Thyroid gland (tissue), 4 donors: ENCODE data around the gene UBXN2A. TPM values are rescaled to one million over a fixed set of nuclear protein-coding genes. Genes with fewer than 3 reads are reported as not detected.

ENCODE experiments used
- DNase-seq, 2 donors: peaks; one replicate each; pipeline ENCODE4 v3.0.0-alpha.2; 2019
- H3K27ac ChIP-seq, 3 donors: fragments of 200-600 bp; sonication (generic); 1 replicate in 2 of 3; 2 replicates in 1 of 3; pipeline ENCODE4 v1.5.1; 2016 to 2019; ENCODE audit warnings: mild to moderate bottlenecking in 1 of 3, moderate library complexity in 1 of 3
- H3K27me3 ChIP-seq: fragments of 200-600 bp; sonication (generic); one replicate; pipeline ENCODE4 v1.5.1; 2019
- H3K36me3 ChIP-seq, 2 donors: fragments of 200-600 bp; sonication (generic); one replicate each; pipeline ENCODE4 v1.5.1; 2016 to 2019
- H3K4me1 ChIP-seq, 2 donors: fragments of 200-600 bp; sonication (generic); one replicate each; pipeline ENCODE4 v1.5.1; 2017 to 2019
- H3K4me3 ChIP-seq, 3 donors: fragments of 200-600 bp; sonication (generic); replicated peaks in 1 of 3; 1 replicate in 2 of 3; 2 replicates in 1 of 3; pipeline ENCODE4 v1.5.1; 2016; ENCODE audit warnings: mild to moderate bottlenecking in 1 of 3
- H3K9me3 ChIP-seq: fragments of 200-600 bp; sonication (generic); one replicate; pipeline ENCODE4 v1.5.1; 2017
- CTCF ChIP-seq, 6 experiments: fragments of 200-600 bp in 3 of 6; fragments of 450-650 bp in 3 of 6; sonication (generic) in 3 of 6; IDR thresholded peaks; one replicate each; pipeline ENCODE4 v1.5.1; 2016 to 2019; ENCODE audit warnings: antibody characterized with exemption in 6 of 6, mild to moderate bottlenecking in 2 of 6, inconsistent platforms in 1 of 6, moderate library complexity in 1 of 6
- POLR2A ChIP-seq, 2 donors: fragments of 450-650 bp; IDR thresholded peaks; one replicate each; pipeline ENCODE4 v1.6.1; 2017; ENCODE audit warnings: antibody characterized with exemption in 2 of 2, mild to moderate bottlenecking in 2 of 2, moderate library complexity in 1 of 2
- WGBS, 2 donors: methylation state at CpG; one replicate each; pipeline ENCODE4 v1.1.5; 2017; 5-methylcytosine and 5-hydroxymethylcytosine counted together
- intact Hi-C: fragments of 100-400 bp; cut with DNase I; formaldehyde crosslinking; loops from one replicate; pipeline ENCODE4 v1.15.1; 2023
- total RNA-seq, 4 donors: library from RNA; depleted of rRNA; stranded (reverse); fragments of >200 nt; gene quantifications; one replicate each; pipeline ENCODE4 v1.2.3, GENCODE V29; 2016

The UBXN2A gene
- total RNA-seq, 4 donors from 2014 or later, result 10.7 to 14.9 (median 13.7) TPM

- Histone ChIP-seq H3K4me3 (no peak overlapping the region), H3K36me3 (peaks cover 0 to 13% of the 10 kb centered on the region in 2 donors), H3K9me3 (no peaks in the 10 kb centered on the region), H3K27ac (no peak overlapping the region), H3K27me3 (no peaks in the 10 kb centered on the region), H3K4me1 (no peaks in the 10 kb centered on the region)
- 96 to 99% methylated on average over 8 of the region's 8 CpGs for WGBS, 2 donors
- TF ChIP-seq CTCF (IDR thresholded peaks at IDR 0.05) (no peak), POLR2A (IDR thresholded peaks at IDR 0.05) (no peak)
- DNase-seq, result no peak
- intact Hi-C loops, result no loop called here
These were observed 36.6 kb downstream of the UBXN2A start for GRCh38 chr2:23976883-23977282.

- TF ChIP-seq CTCF (IDR thresholded peaks at IDR 0.05) (peak in 1 of 6 experiments; percentile 27), POLR2A (IDR thresholded peaks at IDR 0.05) (no peak)
- Histone ChIP-seq H3K9me3 (no peaks in the 10 kb centered on the region), H3K27me3 (no peaks in the 10 kb centered on the region), H3K4me1 (no peaks in the 10 kb centered on the region), H3K36me3 (peaks cover 4 to 8% of the 10 kb centered on the region in 2 donors), H3K4me3 (no peak overlapping the region), H3K27ac (no peak overlapping the region)
- intact Hi-C loops, result no loop called here
- no peak for DNase-seq
- 65 to 74% methylated on average over 2 of the region's 2 CpGs for WGBS, 2 donors
These were observed 48.1 kb downstream of the UBXN2A start for GRCh38 chr2:23988371-23988770.

GRCh38 chr2:23992931-23993330 lies 52.7 kb downstream of the UBXN2A start:
- Histone ChIP-seq H3K4me1 (no peaks in the 10 kb centered on the region), H3K36me3 (no peaks in the 10 kb centered on the region), H3K9me3 (no peaks in the 10 kb centered on the region), H3K4me3 (no peak overlapping the region), H3K27ac (no peak overlapping the region), H3K27me3 (no peaks in the 10 kb centered on the region)
- TF ChIP-seq CTCF (IDR thresholded peaks at IDR 0.05) (no peak), POLR2A (IDR thresholded peaks at IDR 0.05) (no peak)
- intact Hi-C loops, result no loop called here
- no peak for DNase-seq
- WGBS, 2 donors, result 82 to 87% methylated on average over 1 of the region's 1 CpG

GRCh38 chr2:23993736-23994269 lies 53.5 kb downstream of the UBXN2A start:
- no peak overlapping the region for H3K27ac ChIP-seq
- no peak overlapping the region for H3K4me3 ChIP-seq
- H3K36me3 ChIP-seq, result no peaks in the 10 kb centered on the region
- no peak for DNase-seq
- intact Hi-C loops, result no loop called here
- H3K9me3 ChIP-seq, result no peaks in the 10 kb centered on the region
- H3K4me1 ChIP-seq, result no peaks in the 10 kb centered on the region
- 99% methylated on average over 8 of the region's 8 CpGs for WGBS, 2 donors
- TF ChIP-seq POLR2A (IDR thresholded peaks at IDR 0.05) (no peak), CTCF (IDR thresholded peaks at IDR 0.05) (no peak)
- H3K27me3 ChIP-seq, result no peaks in the 10 kb centered on the region

GRCh38 chr2:23994567-23994966 lies 54.3 kb downstream of the UBXN2A start:
- Histone ChIP-seq H3K9me3 (no peaks in the 10 kb centered on the region), H3K27me3 (no peaks in the 10 kb centered on the region), H3K4me1 (no peaks in the 10 kb centered on the region), H3K36me3 (peaks cover 0 to under 1% of the 10 kb centered on the region in 2 donors), H3K4me3 (no peak overlapping the region), H3K27ac (no peak overlapping the region)
- TF ChIP-seq POLR2A (IDR thresholded peaks at IDR 0.05) (no peak), CTCF (IDR thresholded peaks at IDR 0.05) (no peak)
- intact Hi-C loops, result no loop called here
- 73 to 76% methylated on average over 1 of the region's 1 CpG for WGBS, 2 donors
- DNase-seq, result no peak
